ENCODE data around the gene ITCH. TPM values are rescaled to one million over a fixed set of nuclear protein-coding genes. Genes with fewer than 3 reads are reported as not detected.
A peak's percentile ranks its signal among the peaks of the same experiment; 100 is the strongest.

The ITCH gene
- total and polyA plus RNA-seq, 9 of the 15 experiments (the other 6 are each of a cell fraction or from before 2014, with no cell fraction given): 7.5 to 53.0 (median 22.9) TPM

- TF ChIP-seq TSHZ1 (CRISPR knock-in tag; IDR thresholded peaks at IDR 0.05) (no peak), DNMT1 (IDR thresholded peaks at IDR 0.05) (no peak), MAFG (tag; conservative IDR thresholded peaks at IDR 0.05) (no peak), ZNF253 (CRISPR knock-in tag; conservative IDR thresholded peaks at IDR 0.05) (no peak), TCF15 (CRISPR knock-in tag; IDR thresholded peaks at IDR 0.05) (no peak), RAD51 (IDR thresholded peaks at IDR 0.05; ENCODE audit: borderline replicate concordance, low read depth) (no peak), ETV1 (tag; conservative IDR thresholded peaks at IDR 0.05; ENCODE audit: low read depth) (peak; percentile 50; the same call in 1 of the 2 replicates), HBP1 (CRISPR knock-in tag; IDR thresholded peaks at IDR 0.05) (no peak), CBFB (CRISPR knock-in tag; IDR thresholded peaks at IDR 0.05) (no peak), MED1 (CRISPR knock-in tag; IDR thresholded peaks at IDR 0.05; ENCODE audit: borderline replicate concordance) (no peak), FOSL1 (tag; conservative IDR thresholded peaks at IDR 0.05) (peak; percentile 89), ZNF445 (CRISPR knock-in tag; IDR thresholded peaks at IDR 0.05; ENCODE audit: low read depth) (no peak), ZBTB12 (CRISPR knock-in tag; IDR thresholded peaks at IDR 0.05) (no peak), ZNF277 (CRISPR knock-in tag; IDR thresholded peaks at IDR 0.05; ENCODE audit: borderline replicate concordance) (no peak), ZNF696 (CRISPR knock-in tag; conservative IDR thresholded peaks at IDR 0.05) (no peak), ZNF584 (CRISPR knock-in tag; IDR thresholded peaks at IDR 0.05; ENCODE audit: low read depth) (peak; percentile 71; the same call in 1 of the 2 replicates), ZNF280B (CRISPR knock-in tag; IDR thresholded peaks at IDR 0.05) (no peak), MTF1 (CRISPR knock-in tag; IDR thresholded peaks at IDR 0.05; ENCODE audit: borderline replicate concordance) (no peak)
Measured at GRCh38 chr20:34316196-34316814, 46.8 kb upstream of the ITCH start (continued).
